ENCODE results near the gene CFAP73.
"Not testable (repeated sequence)": the region's sequence is repeated elsewhere in the genome, so short reads cannot be mapped to it uniquely, and the experiment has no call there.

The CFAP73 gene

GRCh38 chr12:113203852-113204760 lies 54.6 kb downstream of the CFAP73 start:
- no peak for TF ChIP-seq CTCF (IDR thresholded peaks at IDR 0.05)
- DNase-seq (ENCODE audit: low spot score) = no peak
- H3K4me3 ChIP-seq = no peak overlapping the region
- no peak overlapping the region for H3K27ac ChIP-seq

- Histone ChIP-seq H3K27ac (no peak overlapping the region), H3K4me3 (no peak overlapping the region)
- TF ChIP-seq CTCF (IDR thresholded peaks at IDR 0.05) = no peak
- DNase-seq (ENCODE audit: low spot score) = no peak
These were observed 55.3 kb downstream of the CFAP73 start for GRCh38 chr12:113204804-113205203.

GRCh38 chr12:113206802-113207201 lies 57.3 kb downstream of the CFAP73 start:
- not testable (repeated sequence) for DNase-seq (ENCODE audit: low spot score); H3K27ac ChIP-seq; H3K4me3 ChIP-seq

- no peak for DNase-seq (ENCODE audit: low spot score)
- TF ChIP-seq CTCF (IDR thresholded peaks at IDR 0.05) = no peak
- Histone ChIP-seq H3K4me3 (no peak overlapping the region), H3K27ac (no peak overlapping the region)
These were observed 58.1 kb downstream of the CFAP73 start for GRCh38 chr12:113207613-113208040.

- peak overlapping the region; percentile 20 to 66 for H3K27ac ChIP-seq
- no peak for DNase-seq (ENCODE audit: low spot score)
- H3K4me3 ChIP-seq = no peak overlapping the region
- TF ChIP-seq CTCF (IDR thresholded peaks at IDR 0.05) = no peak
These were observed 58.8 kb downstream of the CFAP73 start for GRCh38 chr12:113208041-113208934.

Data from coronary artery (tissue), 2 donors.